OCI-LY1 (cell line): Measurements from ENCODE around the gene CMTM2.
"Not testable (repeated sequence)": the region's sequence is repeated elsewhere in the genome, so short reads cannot be mapped to it uniquely, and the experiment has no call there.

Source experiments
- H2AFZ ChIP-seq: fragments of 200-600 bp; sonication (generic), shearing (Covaris generic); 2 replicates; pipeline ENCODE4 v1.6.0; 2014; ENCODE audit warnings: antibody characterized with exemption, mild to moderate bottlenecking, low read length
- H3F3A ChIP-seq: fragments of 200-600 bp; sonication (generic), shearing (Covaris generic); 2 replicates; pipeline ENCODE4 v1.6.0; 2014; ENCODE audit warnings: mild to moderate bottlenecking, antibody characterized with exemption, low read length, moderate library complexity; ENCODE audit not compliant: insufficient read depth
- H3K27ac ChIP-seq: fragments of 200-600 bp; sonication (generic); 2 replicates; pipeline ENCODE4 v1.5.1; 2014; ENCODE audit warnings: low read length, mixed run types, mild to moderate bottlenecking, low read depth; ENCODE audit not compliant: poor library complexity, severe bottlenecking
- H3K27me3 ChIP-seq: fragments of 200-600 bp; sonication (generic); 2 replicates; pipeline ENCODE4 v1.6.0; 2014; ENCODE audit warnings: antibody characterized with exemption, mild to moderate bottlenecking, low read length, moderate library complexity; ENCODE audit not compliant: insufficient read depth
- H3K36me3 ChIP-seq: fragments of 200-600 bp; sonication (generic); 2 replicates; pipeline ENCODE4 v1.6.1; 2014; ENCODE audit warnings: mild to moderate bottlenecking, antibody characterized with exemption, low read length, moderate library complexity, mixed read lengths; ENCODE audit not compliant: insufficient read depth
- H3K4me1 ChIP-seq: fragments of 200-600 bp; sonication (generic); 2 replicates; pipeline ENCODE4 v1.5.1; 2014; ENCODE audit warnings: mild to moderate bottlenecking, low read length, moderate library complexity; ENCODE audit not compliant: insufficient read depth, severe bottlenecking
- H3K4me2 ChIP-seq: fragments of 200-600 bp; sonication (generic), shearing (Covaris generic); 2 replicates; pipeline ENCODE4 v1.6.1; 2014; ENCODE audit warnings: low read length
- H3K4me3 ChIP-seq: fragments of 200-600 bp; sonication (generic); 2 replicates; pipeline ENCODE4 v1.5.1; 2014; ENCODE audit warnings: low read length, low read depth, mild to moderate bottlenecking, mixed read lengths; ENCODE audit not compliant: poor library complexity, severe bottlenecking
- H3K79me2 ChIP-seq: fragments of 200-600 bp; shearing (Covaris generic); 2 replicates; pipeline ENCODE4 v1.6.1; 2016; ENCODE audit warnings: mixed run types, low read length, mixed read lengths; ENCODE audit not compliant: insufficient read depth
- H3K9ac ChIP-seq: fragments of 200-600 bp; sonication (generic), shearing (Covaris generic); 2 replicates; pipeline ENCODE4 v1.6.1; 2014; ENCODE audit warnings: mild to moderate bottlenecking, low read length, mixed read lengths
- H3K9me2 ChIP-seq: fragments of 200-600 bp; sonication (generic), shearing (Covaris generic); 2 replicates; pipeline ENCODE4 v1.6.1; 2014; ENCODE audit warnings: low read depth, mild to moderate bottlenecking, low read length, mixed read lengths
- H3K9me3 ChIP-seq: fragments of 200-600 bp; shearing (Covaris generic); 2 replicates; pipeline ENCODE4 v1.6.1; 2014; ENCODE audit warnings: low read length, mixed read lengths
- H4K20me1 ChIP-seq: fragments of 200-600 bp; sonication (generic), shearing (Covaris generic); 2 replicates; pipeline ENCODE4 v1.6.0; 2016; ENCODE audit warnings: mild to moderate bottlenecking, low read length; ENCODE audit not compliant: insufficient read depth
- CTCF ChIP-seq: fragments of 200-600 bp; sonication (generic), shearing (Covaris generic); IDR thresholded peaks from 2 replicates; pipeline ENCODE4 v1.5.1; 2017; ENCODE audit warnings: mild to moderate bottlenecking, antibody characterized with exemption, low read length, moderate library complexity, mixed read lengths
- EZH2 ChIP-seq: fragments of 200-600 bp; sonication (generic), shearing (Covaris generic); IDR thresholded peaks from 2 replicates; pipeline ENCODE4 v1.8.0; 2017; ENCODE audit warnings: borderline replicate concordance, mixed run types, mild to moderate bottlenecking, antibody characterized with exemption, low read length, moderate library complexity, mixed read lengths

CMTM2 gene

DNA sequence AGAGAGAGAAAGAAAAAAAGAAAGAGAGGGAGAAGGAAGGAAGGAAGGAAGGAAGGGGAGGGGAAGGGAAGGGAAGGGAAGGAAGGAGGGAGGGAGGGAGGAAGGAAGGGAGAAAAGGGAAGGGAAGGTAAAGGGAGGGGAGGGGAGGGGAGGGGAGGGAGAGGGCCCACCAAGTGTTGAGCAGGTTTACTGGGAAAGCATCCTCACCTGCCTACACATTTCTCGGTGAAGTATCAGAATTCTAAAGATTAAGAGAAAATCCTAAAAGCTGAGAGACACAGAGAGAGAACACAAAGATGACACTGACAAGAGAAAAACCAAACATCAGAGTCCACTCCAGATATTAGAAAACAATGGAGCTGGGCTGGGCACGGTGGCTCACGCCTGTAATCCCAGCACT is 13.0 kb downstream of the CMTM2 start:
- no peaks in the 10 kb centered on the region for H4K20me1 ChIP-seq
- no peak overlapping the region for H3K27ac ChIP-seq
- H3K4me2 ChIP-seq: no peak overlapping the region
- H3K9me3 ChIP-seq: no peaks in the 10 kb centered on the region
- no peaks in the 10 kb centered on the region for H3F3A ChIP-seq
- no peaks in the 10 kb centered on the region for H3K9me2 ChIP-seq
- H3K36me3 ChIP-seq: no peaks in the 10 kb centered on the region
- no peak for TF ChIP-seq EZH2
- TF ChIP-seq CTCF: no peak
- H3K79me2 ChIP-seq: no peaks in the 10 kb centered on the region
- H3K4me3 ChIP-seq: no peak overlapping the region
- H2AFZ ChIP-seq: no peak overlapping the region
- H3K27me3 ChIP-seq: no peaks in the 10 kb centered on the region
- no peak overlapping the region for H3K9ac ChIP-seq
- peaks cover 9% of the 10 kb centered on the region for H3K4me1 ChIP-seq

DNA sequence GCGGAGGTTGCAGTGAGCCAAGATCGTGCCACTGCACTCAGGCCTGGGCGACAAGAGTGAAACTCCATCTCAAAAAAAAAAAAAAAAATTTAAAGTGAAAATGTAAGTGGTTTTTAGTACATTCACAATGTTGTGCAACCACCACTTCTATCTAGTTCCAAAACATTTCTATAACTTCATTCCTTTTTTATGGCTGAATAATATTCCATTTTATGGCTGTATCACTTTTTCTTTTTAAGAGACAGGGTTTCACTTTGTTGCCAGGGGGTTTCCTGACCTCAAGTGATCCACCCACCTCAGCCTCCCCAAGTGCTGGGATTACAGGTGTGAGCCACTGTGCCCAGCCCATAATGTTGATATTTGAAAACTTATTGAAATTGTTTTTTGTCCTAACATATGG is 13.6 kb downstream of the CMTM2 start:
- no peaks in the 10 kb centered on the region for H3K27me3 ChIP-seq
- peaks cover 9% of the 10 kb centered on the region for H3K4me1 ChIP-seq
- no peak overlapping the region for H3K4me3 ChIP-seq

DNA sequence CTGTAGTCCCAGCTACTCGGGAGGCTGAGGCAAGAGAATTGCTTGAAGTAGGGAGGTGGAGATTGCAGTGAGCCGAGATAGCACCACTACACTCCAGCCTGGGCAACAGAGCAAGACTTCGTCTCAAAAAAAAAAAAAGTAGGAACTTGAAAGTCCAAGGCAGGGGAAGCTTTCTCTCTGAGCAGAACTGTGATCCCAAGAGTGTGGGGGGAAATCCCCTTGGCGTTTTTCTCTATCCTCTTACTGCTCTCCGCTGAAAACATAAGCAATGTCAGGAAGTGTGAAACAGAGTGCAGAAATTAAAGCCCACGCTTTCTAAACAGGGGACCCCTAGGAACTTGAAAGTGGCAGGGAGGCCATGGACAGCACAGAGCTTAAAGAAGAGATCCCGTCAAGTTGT is 15.5 kb downstream of the CMTM2 start:
- Histone ChIP-seq H3K27me3 (peaks cover 4% of the 10 kb centered on the region; the same call in 1 of the 2 replicates), H3K9me2 (no peaks in the 10 kb centered on the region), H4K20me1 (no peaks in the 10 kb centered on the region), H3F3A (no peaks in the 10 kb centered on the region), H3K4me1 (peaks cover 8% of the 10 kb centered on the region), H3K9ac (no peak overlapping the region), H3K9me3 (no peaks in the 10 kb centered on the region), H3K4me2 (no peak overlapping the region), H2AFZ (no peak overlapping the region), H3K79me2 (no peaks in the 10 kb centered on the region), H3K27ac (no peak overlapping the region), H3K36me3 (no peaks in the 10 kb centered on the region), H3K4me3 (no peak overlapping the region)
- TF ChIP-seq CTCF: no peak
- TF ChIP-seq EZH2: no peak

More for the DNA sequence above, 13.6 kb downstream of the CMTM2 start:
- Histone ChIP-seq H3K9me2 (no peaks in the 10 kb centered on the region), H3K79me2 (no peaks in the 10 kb centered on the region), H3K36me3 (no peaks in the 10 kb centered on the region), H3F3A (no peaks in the 10 kb centered on the region), H3K4me2 (no peak overlapping the region), H3K27ac (no peak overlapping the region), H3K9ac (no peak overlapping the region), H3K9me3 (no peaks in the 10 kb centered on the region), H2AFZ (no peak overlapping the region), H4K20me1 (no peaks in the 10 kb centered on the region)
- TF ChIP-seq EZH2: no peak

GRCh38 chr16:66596559-66596958 is 17.3 kb downstream of the CMTM2 start:
- H2AFZ ChIP-seq, H3K4me3 ChIP-seq, H3K36me3 ChIP-seq, H3K79me2 ChIP-seq, H3K27ac ChIP-seq, H3K9ac ChIP-seq, H3K9me2 ChIP-seq, H3K4me1 ChIP-seq, H3K9me3 ChIP-seq, H3K4me2 ChIP-seq, H4K20me1 ChIP-seq, H3F3A ChIP-seq, H3K27me3 ChIP-seq: not testable (repeated sequence)
